IPS-18a (cell line): Measurements from ENCODE around the gene SCAMP4.

Experiments
- H3K27ac ChIP-seq: one replicate; pipeline ENCODE4 v1.5.1; 2013; ENCODE audit warnings: low read length
- H3K27me3 ChIP-seq: one replicate; pipeline ENCODE4 v1.6.1; 2013; ENCODE audit warnings: mild to moderate bottlenecking, low read length; ENCODE audit not compliant: control insufficient read depth, insufficient read depth
- H3K36me3 ChIP-seq: one replicate; pipeline ENCODE4 v1.6.1; 2013; ENCODE audit warnings: low read depth, low read length; ENCODE audit not compliant: control insufficient read depth
- H3K4me1 ChIP-seq: one replicate; pipeline ENCODE4 v1.6.1; 2013; ENCODE audit warnings: low read depth, low read length; ENCODE audit not compliant: control insufficient read depth
- H3K4me3 ChIP-seq: one replicate; pipeline ENCODE4 v1.5.1; 2013; ENCODE audit warnings: low read length
- H3K9ac ChIP-seq: one replicate; pipeline ENCODE4 v1.6.1; 2013; ENCODE audit warnings: mild to moderate bottlenecking, low read length, moderate library complexity
- H3K9me3 ChIP-seq: one replicate; pipeline ENCODE4 v1.6.1; 2013; ENCODE audit warnings: low read depth, low read length; ENCODE audit not compliant: control insufficient read depth

Gene SCAMP4

DNA sequence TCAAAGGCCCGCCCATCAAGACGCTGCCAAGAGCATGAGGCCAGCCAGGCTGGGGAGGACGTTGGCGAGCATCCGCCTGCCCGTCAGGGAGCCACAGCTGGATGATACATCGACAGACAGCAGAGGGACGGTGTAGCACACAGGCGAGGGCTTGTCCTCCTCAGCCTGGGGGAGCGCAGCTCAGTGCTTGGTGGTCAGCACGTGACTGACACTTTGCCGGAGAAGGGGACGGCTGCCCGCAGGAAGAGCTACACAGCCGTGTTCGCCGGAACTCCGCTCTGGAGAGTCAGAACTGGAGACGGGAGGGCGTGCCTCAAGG is 69.9 kb downstream of the SCAMP4 start:
- Histone ChIP-seq H3K36me3 (peaks cover 5% of the 10 kb centered on the region), H3K9me3 (no peaks in the 10 kb centered on the region), H3K27me3 (no peaks in the 10 kb centered on the region), H3K9ac (no peak overlapping the region), H3K4me1 (no peaks in the 10 kb centered on the region), H3K4me3 (no peak overlapping the region), H3K27ac (no peak overlapping the region)
